GM19455 (cell line): ENCODE results near the gene LGI4.
"Not testable (repeated sequence)": the region's sequence is repeated elsewhere in the genome, so short reads cannot be mapped to it uniquely, and the experiment has no call there.

Experiments
- ATAC-seq: cut with Tn5 transposase; IDR thresholded peaks from one replicate; pipeline ENCODE4 v1.9.1; 2021; ENCODE audit not compliant: unreplicated experiment

LGI4 gene

GRCh38 chr19:35107545-35107944 is 27.3 kb downstream of the LGI4 start:
- no peak for ATAC-seq

GRCh38 chr19:35106898-35107541 is 27.8 kb downstream of the LGI4 start:
- no peak for ATAC-seq

GRCh38 chr19:35106291-35106583 is 28.6 kb downstream of the LGI4 start:
- no peak for ATAC-seq

GRCh38 chr19:35105411-35106290 is 29.2 kb downstream of the LGI4 start:
- no peak for ATAC-seq

- ATAC-seq, result no peak
These were observed 29.8 kb downstream of the LGI4 start for GRCh38 chr19:35105047-35105410.

GRCh38 chr19:35104361-35104760 is 30.5 kb downstream of the LGI4 start:
- ATAC-seq, result no peak

GRCh38 chr19:35103614-35104013 is 31.2 kb downstream of the LGI4 start:
- not testable (repeated sequence) for ATAC-seq

- not testable (repeated sequence) for ATAC-seq
These were observed 32.9 kb downstream of the LGI4 start for GRCh38 chr19:35101949-35102348.

- ATAC-seq, result no peak
These were observed 34.0 kb downstream of the LGI4 start for GRCh38 chr19:35100588-35101533.

- ATAC-seq, result no peak
These were observed 35.0 kb downstream of the LGI4 start for GRCh38 chr19:35099897-35100275.

GRCh38 chr19:35099155-35099896 is 35.5 kb downstream of the LGI4 start:
- ATAC-seq, result no peak

GRCh38 chr19:35098413-35099049 is 36.3 kb downstream of the LGI4 start:
- ATAC-seq, result no peak

- no peak for ATAC-seq
These were observed 39.0 kb downstream of the LGI4 start for GRCh38 chr19:35095667-35096368.

- ATAC-seq, result no peak
These were observed 40.2 kb downstream of the LGI4 start for GRCh38 chr19:35094656-35095055.

GRCh38 chr19:35093941-35094647 is 40.8 kb downstream of the LGI4 start:
- no peak for ATAC-seq

GRCh38 chr19:35093430-35093829 is 41.4 kb downstream of the LGI4 start:
- no peak for ATAC-seq

GRCh38 chr19:35090506-35091214 is 44.2 kb downstream of the LGI4 start:
- ATAC-seq, result no peak

GRCh38 chr19:35090160-35090505 is 44.7 kb downstream of the LGI4 start:
- no peak for ATAC-seq

GRCh38 chr19:35089554-35089953 is 45.3 kb downstream of the LGI4 start:
- ATAC-seq, result no peak
